ENCODE data around the gene ADIPOR2. TPM values are rescaled to one million over a fixed set of nuclear protein-coding genes. Genes with fewer than 3 reads are reported as not detected.
A peak's percentile ranks its signal among the peaks of the same experiment; 100 is the strongest.
"Not testable (repeated sequence)": the region's sequence is repeated elsewhere in the genome, so short reads cannot be mapped to it uniquely, and the experiment has no call there.

ADIPOR2 gene
- total RNA-seq, 1 experiment from 2014 or later, result 45.3 TPM

DNA sequence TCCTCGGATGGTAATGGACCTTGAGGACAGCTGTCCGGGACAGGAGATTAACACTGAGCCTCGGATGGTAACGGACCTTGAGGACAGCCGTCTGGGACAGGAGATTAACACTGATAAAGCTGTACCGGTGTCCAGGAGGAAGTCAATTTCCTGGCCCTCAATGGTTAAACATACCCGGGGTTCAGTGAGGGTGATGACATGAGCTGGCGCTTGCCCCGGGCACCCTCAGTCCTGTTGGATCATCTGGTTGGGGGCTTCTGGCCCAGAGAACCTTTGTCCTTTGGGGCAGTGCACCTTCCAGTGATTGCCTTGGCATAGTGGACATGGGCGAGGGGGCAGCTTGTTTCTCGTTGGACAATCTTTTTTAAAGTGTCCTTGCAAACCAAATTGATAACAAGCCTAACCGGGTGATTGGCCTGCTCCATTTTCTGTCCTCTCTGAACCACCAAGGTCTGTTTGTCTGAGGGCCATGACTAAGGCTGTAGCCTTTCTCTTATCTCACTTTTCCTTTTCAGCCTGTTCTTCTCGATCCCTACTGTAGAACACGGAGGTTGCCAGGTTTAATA is 23.0 kb downstream of the ADIPOR2 start:
- H3K27me3 Mint-ChIP-seq (ENCODE audit: low read depth); H2BK5ac ChIP-seq (ENCODE audit: insufficient read length, low read length); H3K9me3 ChIP-seq (ENCODE audit: control insufficient read depth, low read depth, low read length); H2AFZ ChIP-seq (ENCODE audit: low read length); H3K9ac ChIP-seq (ENCODE audit: extremely low read depth, insufficient read length, low read length); H3K14ac ChIP-seq (ENCODE audit: insufficient read depth, low read length); H4K8ac ChIP-seq (replicated peaks; ENCODE audit: insufficient read length, low read depth, low read length); H3K23ac ChIP-seq (ENCODE audit: insufficient read length, low read depth, low read length); H4K5ac ChIP-seq (ENCODE audit: insufficient read length, low read depth, low read length); H3K4me2 ChIP-seq (ENCODE audit: insufficient read depth, insufficient read length, low read length); H2BK12ac ChIP-seq (ENCODE audit: insufficient read length, low read depth, low read length); H4K91ac ChIP-seq (ENCODE audit: insufficient read length, low read depth, low read length); H3T11ph ChIP-seq (ENCODE audit: low read length); H2BK15ac ChIP-seq (ENCODE audit: low read depth, low read length); H3K18ac ChIP-seq (ENCODE audit: insufficient read length, low read depth, low read length); H3K27ac ChIP-seq (ENCODE audit: insufficient read length, low read depth, low read length); H3K23me2 ChIP-seq (ENCODE audit: insufficient read length, low read depth, low read length, poor library complexity, severe bottlenecking); H3K79me1 ChIP-seq (ENCODE audit: insufficient read depth, low read depth, low read length, poor library complexity, severe bottlenecking); H3K27me3 ChIP-seq (ENCODE audit: insufficient read depth, low read length); H3K4ac ChIP-seq (ENCODE audit: low read depth, low read length); H3K4me1 ChIP-seq (ENCODE audit: insufficient read depth, low read length); H2BK20ac ChIP-seq (ENCODE audit: low read depth, low read length, poor library complexity, severe bottlenecking); DNase-seq; H2AK5ac ChIP-seq (ENCODE audit: insufficient read length, low read length); H3K4me3 Mint-ChIP-seq; H3K56ac ChIP-seq (ENCODE audit: insufficient read length, low read depth, low read length); H2BK120ac ChIP-seq (ENCODE audit: low read depth, low read length, poor library complexity, severe bottlenecking); H4K20me1 ChIP-seq (ENCODE audit: control insufficient read depth, insufficient read depth, insufficient read length): not testable (repeated sequence)
- Mint-ChIP-seq H3K27ac (peak overlapping the region in 1 of 3 experiments; percentile 36; a peak in 1 of 7 replicates), H3K9me3 (peaks cover 13 to 30% of the 10 kb centered on the region in 2 experiments), H3K36me3 (ENCODE audit: insufficient read depth in 1 of 3, low read depth in 3 of 3) (peaks cover 29 to 44% (median 43%) of the 10 kb centered on the region in 3 experiments), H3K4me1 (peaks cover 2 to 12% of the 10 kb centered on the region in 2 experiments; a peak in 2 of 4 replicates)
- H3K79me2 ChIP-seq (ENCODE audit: insufficient read depth, low read length), result peaks cover 27% of the 10 kb centered on the region; the same call in 1 of the 2 replicates
- no CpG with 5 or more reads among the region's 14 CpGs for WGBS (ENCODE audit: extremely low coverage, insufficient read length, low lambda C conversion rate)

DNA sequence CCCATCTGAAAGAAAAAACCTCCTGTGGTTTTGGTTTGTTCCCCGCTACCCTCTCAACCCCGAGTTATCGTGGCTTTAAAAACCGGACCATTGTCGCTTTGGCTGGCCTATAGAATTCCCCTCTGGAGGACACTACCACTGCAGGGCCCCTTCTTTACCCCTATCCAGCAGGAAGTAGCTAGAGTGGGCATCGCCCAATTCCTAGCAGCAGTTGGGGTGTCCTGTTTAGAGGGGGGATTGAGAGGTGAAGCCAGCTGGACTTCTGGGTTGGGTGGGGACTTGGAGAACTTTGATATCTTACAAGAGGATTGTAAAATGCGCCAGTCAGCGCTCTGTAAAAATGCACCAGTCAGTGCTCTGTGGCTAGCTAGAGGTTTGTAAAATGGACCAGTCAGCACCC is 24.6 kb downstream of the ADIPOR2 start:
- H4K5ac ChIP-seq (ENCODE audit: insufficient read length, low read depth, low read length); H3K79me1 ChIP-seq (ENCODE audit: insufficient read depth, low read depth, low read length, poor library complexity, severe bottlenecking); H3K23ac ChIP-seq (ENCODE audit: insufficient read length, low read depth, low read length); H3K14ac ChIP-seq (ENCODE audit: insufficient read depth, low read length); H3K27ac Mint-ChIP-seq; H3K27ac ChIP-seq (ENCODE audit: insufficient read length, low read depth, low read length); H2BK5ac ChIP-seq (ENCODE audit: insufficient read length, low read length); H3K18ac ChIP-seq (ENCODE audit: insufficient read length, low read depth, low read length); H2BK12ac ChIP-seq (ENCODE audit: insufficient read length, low read depth, low read length); H4K91ac ChIP-seq (ENCODE audit: insufficient read length, low read depth, low read length); H3K4me2 ChIP-seq (ENCODE audit: insufficient read depth, insufficient read length, low read length); H2AK5ac ChIP-seq (ENCODE audit: insufficient read length, low read length); H2BK15ac ChIP-seq (ENCODE audit: low read depth, low read length); H4K8ac ChIP-seq (replicated peaks; ENCODE audit: insufficient read length, low read depth, low read length); H3K27me3 ChIP-seq (ENCODE audit: insufficient read depth, low read length); H3K4ac ChIP-seq (ENCODE audit: low read depth, low read length); H3T11ph ChIP-seq (ENCODE audit: low read length); H3K56ac ChIP-seq (ENCODE audit: insufficient read length, low read depth, low read length); H3K23me2 ChIP-seq (ENCODE audit: insufficient read length, low read depth, low read length, poor library complexity, severe bottlenecking); H2BK120ac ChIP-seq (ENCODE audit: low read depth, low read length, poor library complexity, severe bottlenecking); H2BK20ac ChIP-seq (ENCODE audit: low read depth, low read length, poor library complexity, severe bottlenecking); H3K9ac ChIP-seq (ENCODE audit: extremely low read depth, insufficient read length, low read length); H3K27me3 Mint-ChIP-seq (ENCODE audit: low read depth); DNase-seq; H2AFZ ChIP-seq (ENCODE audit: low read length); H3K4me3 Mint-ChIP-seq; H3K4me1 ChIP-seq (ENCODE audit: insufficient read depth, low read length); H3K9me3 ChIP-seq (ENCODE audit: control insufficient read depth, low read depth, low read length); H4K20me1 ChIP-seq (ENCODE audit: control insufficient read depth, insufficient read depth, insufficient read length): not testable (repeated sequence)
- H3K79me2 ChIP-seq (ENCODE audit: insufficient read depth, low read length), result peaks cover 23% of the 10 kb centered on the region; the same call in 1 of the 2 replicates
- no CpG with 5 or more reads among the region's 8 CpGs for WGBS (ENCODE audit: extremely low coverage, insufficient read length, low lambda C conversion rate)
- Mint-ChIP-seq H3K9me3 (peaks cover 25 to 37% of the 10 kb centered on the region in 2 experiments), H3K4me1 (peaks cover 2 to 12% of the 10 kb centered on the region in 2 experiments; a peak in 2 of 4 replicates), H3K36me3 (ENCODE audit: insufficient read depth in 1 of 3, low read depth in 3 of 3) (peaks cover 39 to 47% (median 45%) of the 10 kb centered on the region in 3 experiments)
